ENCODE data around the gene SH3BP1.

Gene SH3BP1

GRCh38 chr22:37701141-37701786 lies 61.8 kb downstream of the SH3BP1 start:
- H2AFZ ChIP-seq (ENCODE audit: low read depth, low read length), result no peak overlapping the region
- H3K9ac ChIP-seq (ENCODE audit: low read length), result no peak overlapping the region
- H3K79me2 ChIP-seq (ENCODE audit: low read length), result no peaks in the 10 kb centered on the region
- no peaks in the 10 kb centered on the region for H3K9me3 ChIP-seq (ENCODE audit: insufficient read depth, low read length)
- H3K4me2 ChIP-seq (ENCODE audit: low read length), result no peak overlapping the region
- no peak overlapping the region for H3K27ac ChIP-seq (ENCODE audit: low read length)
- H3K27me3 ChIP-seq (ENCODE audit: low read depth, low read length), result no peaks in the 10 kb centered on the region
- H3K4me3 ChIP-seq (ENCODE audit: low read length), result no peak overlapping the region
- no peaks in the 10 kb centered on the region for H3K36me3 ChIP-seq (replicated peaks; ENCODE audit: low read depth, low read length)
- H3K4me1 ChIP-seq (ENCODE audit: low read length), result no peaks in the 10 kb centered on the region
- no peaks in the 10 kb centered on the region for H4K20me1 ChIP-seq (ENCODE audit: insufficient read depth, low read length)
- no peak for TF ChIP-seq EZH2phosphoT487 (IDR thresholded peaks at IDR 0.05; ENCODE audit: low read depth)
- TF ChIP-seq, protein P1, sequence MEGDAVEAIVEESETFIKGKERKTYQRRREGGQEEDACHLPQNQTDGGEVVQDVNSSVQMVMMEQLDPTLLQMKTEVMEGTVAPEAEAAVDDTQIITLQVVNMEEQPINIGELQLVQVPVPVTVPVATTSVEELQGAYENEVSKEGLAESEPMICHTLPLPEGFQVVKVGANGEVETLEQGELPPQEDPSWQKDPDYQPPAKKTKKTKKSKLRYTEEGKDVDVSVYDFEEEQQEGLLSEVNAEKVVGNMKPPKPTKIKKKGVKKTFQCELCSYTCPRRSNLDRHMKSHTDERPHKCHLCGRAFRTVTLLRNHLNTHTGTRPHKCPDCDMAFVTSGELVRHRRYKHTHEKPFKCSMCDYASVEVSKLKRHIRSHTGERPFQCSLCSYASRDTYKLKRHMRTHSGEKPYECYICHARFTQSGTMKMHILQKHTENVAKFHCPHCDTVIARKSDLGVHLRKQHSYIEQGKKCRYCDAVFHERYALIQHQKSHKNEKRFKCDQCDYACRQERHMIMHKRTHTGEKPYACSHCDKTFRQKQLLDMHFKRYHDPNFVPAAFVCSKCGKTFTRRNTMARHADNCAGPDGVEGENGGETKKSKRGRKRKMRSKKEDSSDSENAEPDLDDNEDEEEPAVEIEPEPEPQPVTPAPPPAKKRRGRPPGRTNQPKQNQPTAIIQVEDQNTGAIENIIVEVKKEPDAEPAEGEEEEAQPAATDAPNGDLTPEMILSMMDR (IDR thresholded peaks at IDR 0.05; ENCODE audit: low read depth, low read length), result no peak

GRCh38 chr22:37703906-37704305 lies 64.4 kb downstream of the SH3BP1 start:
- Histone ChIP-seq H3K36me3 (replicated peaks; ENCODE audit: low read depth, low read length) (no peaks in the 10 kb centered on the region), H3K9me3 (ENCODE audit: insufficient read depth, low read length) (no peaks in the 10 kb centered on the region), H3K4me2 (ENCODE audit: low read length) (no peak overlapping the region), H3K79me2 (ENCODE audit: low read length) (no peaks in the 10 kb centered on the region), H2AFZ (ENCODE audit: low read depth, low read length) (no peak overlapping the region), H3K4me1 (ENCODE audit: low read length) (no peaks in the 10 kb centered on the region), H3K9ac (ENCODE audit: low read length) (no peak overlapping the region), H4K20me1 (ENCODE audit: insufficient read depth, low read length) (no peaks in the 10 kb centered on the region), H3K27me3 (ENCODE audit: low read depth, low read length) (no peaks in the 10 kb centered on the region), H3K4me3 (ENCODE audit: low read length) (no peak overlapping the region), H3K27ac (ENCODE audit: low read length) (no peak overlapping the region)
- TF ChIP-seq EZH2phosphoT487 (IDR thresholded peaks at IDR 0.05; ENCODE audit: low read depth), result no peak
- TF ChIP-seq, protein P1 (IDR thresholded peaks at IDR 0.05; ENCODE audit: low read depth, low read length), result no peak

- H4K20me1 ChIP-seq (ENCODE audit: insufficient read depth, low read length), result no peaks in the 10 kb centered on the region
- no peak for TF ChIP-seq EZH2phosphoT487 (IDR thresholded peaks at IDR 0.05; ENCODE audit: low read depth)
- TF ChIP-seq, protein P1 (IDR thresholded peaks at IDR 0.05; ENCODE audit: low read depth, low read length), result no peak
- no peaks in the 10 kb centered on the region for H3K79me2 ChIP-seq (ENCODE audit: low read length)
- no peak overlapping the region for H2AFZ ChIP-seq (ENCODE audit: low read depth, low read length)
- no peak overlapping the region for H3K4me2 ChIP-seq (ENCODE audit: low read length)
- no peak overlapping the region for H3K27ac ChIP-seq (ENCODE audit: low read length)
- no peaks in the 10 kb centered on the region for H3K4me1 ChIP-seq (ENCODE audit: low read length)
- no peaks in the 10 kb centered on the region for H3K36me3 ChIP-seq (replicated peaks; ENCODE audit: low read depth, low read length)
- no peak overlapping the region for H3K4me3 ChIP-seq (ENCODE audit: low read length)
- no peaks in the 10 kb centered on the region for H3K27me3 ChIP-seq (ENCODE audit: low read depth, low read length)
- H3K9me3 ChIP-seq (ENCODE audit: insufficient read depth, low read length), result no peaks in the 10 kb centered on the region
- H3K9ac ChIP-seq (ENCODE audit: low read length), result no peak overlapping the region
Measured at GRCh38 chr22:37704645-37705044, 65.2 kb downstream of the SH3BP1 start.

DNA sequence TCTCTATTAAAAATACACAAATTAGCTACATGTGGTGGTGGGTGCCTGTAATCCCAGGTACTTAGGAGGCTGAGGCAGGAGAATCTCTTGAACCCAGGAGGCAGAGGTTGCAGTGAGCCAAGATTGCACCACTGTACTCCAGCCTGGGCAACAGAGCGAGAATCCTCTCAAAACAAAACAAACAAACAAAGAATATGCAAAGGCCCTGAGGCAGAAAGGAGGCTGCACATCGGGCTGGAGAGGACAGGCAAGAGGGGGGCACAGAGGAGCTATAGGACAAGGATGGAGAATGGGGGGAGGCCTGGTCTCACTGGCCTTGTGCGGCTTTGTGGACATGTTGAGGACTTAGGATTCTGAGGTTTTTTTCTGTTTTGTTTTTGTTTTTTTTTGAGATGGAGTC lies 65.7 kb downstream of the SH3BP1 start:
- TF ChIP-seq EZH2phosphoT487 (IDR thresholded peaks at IDR 0.05; ENCODE audit: low read depth), result no peak
- TF ChIP-seq, protein P1 (IDR thresholded peaks at IDR 0.05; ENCODE audit: low read depth, low read length), result no peak
- no peaks in the 10 kb centered on the region for H3K36me3 ChIP-seq (replicated peaks; ENCODE audit: low read depth, low read length)
- H3K27me3 ChIP-seq (ENCODE audit: low read depth, low read length), result no peaks in the 10 kb centered on the region
- no peak overlapping the region for H3K4me2 ChIP-seq (ENCODE audit: low read length)
- H3K27ac ChIP-seq (ENCODE audit: low read length), result no peak overlapping the region
- no peak overlapping the region for H3K4me3 ChIP-seq (ENCODE audit: low read length)
- no peaks in the 10 kb centered on the region for H3K4me1 ChIP-seq (ENCODE audit: low read length)
- no peak overlapping the region for H3K9ac ChIP-seq (ENCODE audit: low read length)
- H3K9me3 ChIP-seq (ENCODE audit: insufficient read depth, low read length), result no peaks in the 10 kb centered on the region
- no peaks in the 10 kb centered on the region for H4K20me1 ChIP-seq (ENCODE audit: insufficient read depth, low read length)
- H3K79me2 ChIP-seq (ENCODE audit: low read length), result no peaks in the 10 kb centered on the region
- H2AFZ ChIP-seq (ENCODE audit: low read depth, low read length), result no peak overlapping the region
